Muscle of back (tissue), 11 donors: Measurements from ENCODE around the gene LRCH1. TPM values are rescaled to one million over a fixed set of nuclear protein-coding genes. Genes with fewer than 3 reads are reported as not detected.

Experiments
- DNase-seq, 3 donors: peaks; one replicate each; pipeline versions ENCODE4 v3.0.0 to v3.0.0-alpha.2; 2013
- polyA plus RNA-seq, 10 donors: library from polyadenylated mRNA; unstranded; fragments of 120-200 nt; gene quantifications; one replicate each; pipeline ENCODE4 v1.2.1, GENCODE V29; 2013; ENCODE audit not compliant: insufficient read length in 10 of 10

LRCH1 gene
- polyA plus RNA-seq, 10 donors: 17.4 to 26.1 (median 21.4) TPM

DNA sequence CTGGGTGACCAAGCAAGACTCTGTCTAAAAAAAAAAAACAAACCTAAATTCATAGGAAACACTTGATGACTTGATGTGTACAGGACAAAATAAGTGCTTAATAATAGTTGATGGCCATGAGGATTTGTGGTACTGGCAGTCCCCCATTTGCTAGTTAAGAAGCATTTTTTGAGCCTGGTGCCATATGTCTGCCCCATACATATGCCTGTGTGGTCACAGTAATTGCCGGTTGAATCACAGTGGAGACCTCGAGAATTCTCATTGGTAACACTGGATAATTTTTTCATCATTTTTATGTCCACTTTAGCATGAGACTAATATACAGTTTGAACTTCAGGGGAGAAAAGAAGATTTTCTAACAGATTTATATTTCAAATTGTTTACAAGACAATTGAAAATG is 79.2 kb downstream of the LRCH1 start:
- no peak for DNase-seq

DNA sequence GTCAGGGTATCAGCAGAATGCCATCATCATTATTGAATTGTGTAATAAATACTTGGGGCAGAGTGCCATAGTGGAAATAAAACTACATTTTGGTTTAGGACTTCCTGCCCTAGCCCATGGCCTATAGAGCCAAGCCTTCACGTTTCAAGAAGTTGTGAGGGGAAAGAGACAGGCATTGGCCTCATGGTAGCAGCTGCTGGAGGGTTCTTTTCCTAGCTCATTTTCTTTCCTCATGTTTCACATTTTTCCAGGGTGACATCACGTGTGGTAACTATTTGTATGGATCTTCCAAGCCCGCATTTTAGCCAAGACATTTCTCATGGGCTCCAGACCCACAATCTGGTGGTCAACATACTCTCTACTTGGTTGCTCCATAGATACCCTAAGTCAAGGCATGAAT is 80.4 kb downstream of the LRCH1 start:
- DNase-seq: peak in 2 of 3 donors; percentile 56 to 78

DNA sequence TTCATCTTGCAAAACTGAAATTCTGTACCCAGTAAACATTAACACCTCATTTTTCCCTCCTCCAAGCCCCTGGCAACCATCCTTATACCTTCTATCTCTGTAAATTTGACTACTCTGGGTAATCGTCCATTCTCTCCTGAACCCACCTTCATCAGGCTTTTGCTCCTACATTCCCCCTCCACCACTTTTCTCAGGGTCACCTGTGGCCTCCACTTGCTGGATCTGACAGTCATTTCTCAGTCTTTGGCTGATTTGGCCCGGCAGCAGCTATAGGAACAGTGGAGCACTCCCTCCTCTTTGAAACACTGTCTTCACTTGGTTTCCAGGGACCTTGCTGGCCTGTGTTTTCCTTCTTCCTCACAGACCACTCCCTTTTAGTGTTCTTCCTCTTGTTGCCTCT is 83.5 kb downstream of the LRCH1 start:
- no peak for DNase-seq

DNA sequence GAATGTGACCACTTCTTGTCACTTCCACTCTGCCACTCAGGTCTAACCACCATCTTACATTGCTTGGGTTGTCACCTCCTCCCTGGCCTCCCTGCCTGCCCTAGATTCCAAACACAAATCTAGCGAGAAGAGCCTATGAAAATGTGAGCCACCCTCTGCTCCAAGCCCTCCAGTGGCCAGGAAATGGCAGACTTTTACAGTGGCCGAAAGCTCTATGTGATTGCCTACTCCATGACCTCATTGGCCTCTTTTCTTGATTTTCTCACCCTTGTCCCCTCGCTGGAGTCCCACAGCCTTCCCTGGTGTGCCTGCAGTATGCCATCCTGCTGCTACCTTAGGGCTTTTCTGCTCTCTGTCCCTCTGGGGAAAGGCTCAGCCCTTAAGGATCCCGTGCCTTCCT is 84.2 kb downstream of the LRCH1 start:
- no peak for DNase-seq

DNA sequence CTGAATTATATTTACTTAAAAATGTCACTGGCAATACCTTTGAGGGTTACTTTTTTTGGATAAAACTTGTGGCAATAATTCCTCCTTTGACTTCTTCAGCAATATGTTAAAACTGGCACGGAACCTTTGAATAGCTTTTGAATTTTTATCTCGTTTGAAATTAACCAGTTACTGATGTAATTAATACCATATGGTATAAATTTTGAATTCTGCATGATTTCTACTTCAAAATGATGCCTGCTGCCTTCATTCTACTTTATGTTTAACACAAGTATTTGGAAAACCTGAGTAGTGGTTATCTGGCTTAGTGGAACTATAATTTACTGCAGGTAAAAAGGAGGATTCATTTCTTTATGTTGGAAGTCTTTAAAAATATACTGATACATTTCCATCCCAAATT is 85.3 kb downstream of the LRCH1 start:
- DNase-seq: no peak

DNA sequence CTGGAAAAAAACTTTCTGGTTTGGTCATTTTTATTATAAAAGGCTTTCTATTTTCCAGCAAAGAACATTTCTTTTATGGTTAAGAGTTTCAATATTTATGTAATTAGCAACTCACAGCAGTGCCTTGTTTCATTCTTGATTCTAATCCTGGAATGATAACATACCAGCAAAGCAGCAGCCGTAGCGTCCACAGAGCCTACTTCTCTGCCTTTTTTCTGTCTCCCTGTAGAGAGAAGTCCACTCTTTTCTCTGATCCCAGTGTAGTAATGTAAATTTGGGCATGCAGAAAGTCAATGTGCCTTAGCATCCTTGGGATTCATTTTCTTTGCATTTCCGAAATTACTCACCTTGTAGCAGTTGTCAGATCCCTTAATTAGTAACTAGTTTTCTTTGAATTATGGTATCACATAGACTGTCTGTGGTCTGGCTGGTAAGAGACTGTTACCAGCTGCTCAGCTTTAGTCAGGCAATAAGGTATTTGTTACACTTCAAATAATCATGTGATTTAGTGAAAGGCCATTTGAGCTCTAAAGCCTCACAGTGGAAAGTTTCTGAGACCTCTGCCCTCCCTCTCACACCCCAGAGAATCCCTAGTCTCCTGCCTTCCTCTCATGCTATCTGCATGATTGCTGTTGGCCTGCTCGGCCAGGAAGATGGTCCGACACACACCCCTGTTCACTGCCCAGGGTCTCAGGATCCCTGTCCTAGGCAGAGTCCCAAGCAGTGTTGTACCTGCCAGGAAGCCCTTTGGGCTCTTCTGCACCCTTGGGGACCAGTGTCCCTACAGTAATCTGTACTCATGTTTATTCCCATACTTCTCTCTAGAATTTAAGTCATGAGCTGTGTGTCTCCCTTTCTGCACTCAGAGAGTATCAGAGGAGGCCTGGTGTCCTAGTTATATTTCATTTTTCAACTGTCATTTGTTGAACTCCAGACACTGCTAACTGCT is 86.3 kb downstream of the LRCH1 start:
- DNase-seq: no peak

DNA sequence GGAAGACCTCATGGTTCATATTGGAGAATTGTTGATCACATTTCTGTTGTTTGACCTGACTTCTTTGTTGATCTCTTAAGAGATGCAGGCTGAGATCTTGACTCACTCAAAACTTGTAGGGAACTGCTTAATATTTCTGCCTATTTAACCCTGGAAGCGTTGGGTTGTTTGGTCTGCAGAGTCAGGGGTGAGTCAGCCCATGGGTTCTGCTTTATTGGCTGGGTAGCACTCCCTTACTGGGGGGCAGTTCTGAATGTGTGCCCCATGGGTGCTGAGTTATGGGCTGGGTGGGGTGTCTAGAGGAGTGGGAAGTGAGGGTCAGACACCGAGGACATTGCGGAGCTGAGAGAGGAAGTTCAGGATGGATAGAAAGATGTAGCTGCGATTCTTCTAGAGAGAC is 87.9 kb downstream of the LRCH1 start:
- DNase-seq: no peak

DNA sequence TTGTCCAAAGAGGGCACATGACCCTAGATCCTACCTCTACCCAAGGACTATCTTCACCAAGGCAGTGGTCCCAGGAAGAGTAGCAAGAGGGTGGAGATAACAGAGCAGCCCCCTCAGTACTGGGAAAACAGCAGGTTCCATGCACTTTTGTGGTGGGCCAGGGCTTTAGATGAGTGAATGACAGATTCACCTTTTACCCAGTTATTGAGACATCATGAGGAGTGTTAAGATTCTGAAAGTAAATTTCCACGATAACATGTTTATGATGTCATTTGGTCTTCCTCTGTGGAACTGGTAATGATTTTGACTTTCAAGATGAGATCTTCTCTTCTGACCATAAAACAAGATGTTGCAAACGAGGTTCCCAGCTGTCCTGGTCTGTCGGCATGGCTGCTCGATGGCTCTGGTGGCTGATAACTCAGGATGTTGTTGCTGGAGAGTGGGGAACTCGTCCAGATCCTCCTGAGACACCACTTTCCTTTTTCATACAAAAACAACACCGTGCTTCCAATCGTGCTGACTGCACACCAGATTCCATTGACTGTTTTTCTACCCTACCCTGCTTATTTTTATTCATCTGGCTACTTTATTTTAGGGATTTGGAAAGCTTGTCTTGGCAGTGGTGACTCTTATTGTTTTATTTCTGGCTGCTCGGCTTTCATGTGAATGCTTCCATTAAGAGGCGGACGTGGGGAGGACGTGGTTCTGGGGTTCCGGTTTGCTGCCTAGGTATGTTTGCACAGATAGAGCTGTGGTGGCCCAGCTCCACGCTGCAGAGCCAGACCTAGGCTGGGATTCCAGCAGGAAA is 88.5 kb downstream of the LRCH1 start:
- peak in 1 of 3 donors; percentile 50 for DNase-seq

DNA sequence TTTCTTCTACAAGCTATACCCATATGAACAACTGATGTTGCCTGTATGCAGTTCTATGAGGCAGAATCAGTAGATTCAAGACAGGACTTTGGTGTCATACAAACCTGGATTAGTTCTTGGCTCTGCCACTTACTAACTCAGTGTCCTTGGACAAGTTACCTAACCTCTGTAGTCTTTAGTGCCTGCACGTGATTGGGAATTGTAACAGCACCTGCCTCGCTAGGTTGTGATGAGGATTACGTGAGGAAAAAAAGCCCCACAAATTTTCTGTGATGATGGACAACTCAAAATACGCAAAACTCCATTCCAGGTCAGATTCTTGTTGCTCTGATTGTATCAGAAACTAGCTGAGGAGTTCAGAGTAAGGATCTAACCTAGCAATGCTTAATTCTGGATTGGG is 89.3 kb downstream of the LRCH1 start:
- no peak for DNase-seq

DNA sequence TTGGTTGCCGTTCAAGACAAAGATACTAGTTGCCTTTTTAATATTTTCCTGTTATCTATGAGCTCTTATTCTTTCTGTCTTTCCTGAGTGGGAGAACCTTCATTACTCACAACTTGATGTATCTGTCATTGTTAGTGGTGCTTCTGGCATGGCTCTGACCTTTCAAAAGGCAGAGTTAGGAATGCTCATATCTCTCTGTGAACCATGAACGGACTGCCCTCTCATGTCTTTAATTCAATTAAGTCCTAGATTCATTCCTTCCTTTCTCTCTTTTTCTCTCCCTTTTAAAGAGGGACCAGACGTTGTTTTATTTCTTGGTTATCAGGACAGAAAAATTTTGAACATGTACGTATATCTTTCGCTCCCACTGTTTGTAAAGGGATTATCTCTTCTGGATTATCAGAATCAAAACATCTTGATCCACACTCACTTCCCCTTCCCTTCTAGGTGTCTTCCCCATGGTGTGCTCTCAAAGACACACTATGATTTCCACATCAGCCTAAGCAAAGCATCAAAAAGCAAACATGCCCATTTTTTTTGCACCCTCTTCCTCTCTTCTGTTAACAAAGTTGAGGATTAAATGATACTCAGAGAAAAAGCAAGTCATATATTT is 90.3 kb downstream of the LRCH1 start:
- no peak for DNase-seq

DNA sequence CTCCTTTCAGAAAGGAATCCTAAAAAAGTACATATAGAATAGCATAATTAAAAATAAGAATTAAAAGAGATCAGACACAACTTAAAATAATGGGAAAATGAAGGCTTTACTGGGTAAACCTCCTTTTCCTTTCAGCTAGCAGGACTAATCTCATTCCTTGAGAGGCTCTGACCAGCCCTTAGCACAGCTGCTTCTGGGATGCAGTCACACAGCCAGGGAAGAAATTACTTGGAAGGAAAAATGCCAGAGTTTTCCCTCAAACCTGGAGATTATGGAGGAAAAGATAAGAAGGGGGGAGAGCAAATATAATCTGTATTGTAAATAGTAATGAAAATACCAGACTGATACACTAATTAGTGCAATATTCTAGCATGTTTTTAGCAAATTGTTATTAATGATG is 91.8 kb downstream of the LRCH1 start:
- DNase-seq: no peak

DNA sequence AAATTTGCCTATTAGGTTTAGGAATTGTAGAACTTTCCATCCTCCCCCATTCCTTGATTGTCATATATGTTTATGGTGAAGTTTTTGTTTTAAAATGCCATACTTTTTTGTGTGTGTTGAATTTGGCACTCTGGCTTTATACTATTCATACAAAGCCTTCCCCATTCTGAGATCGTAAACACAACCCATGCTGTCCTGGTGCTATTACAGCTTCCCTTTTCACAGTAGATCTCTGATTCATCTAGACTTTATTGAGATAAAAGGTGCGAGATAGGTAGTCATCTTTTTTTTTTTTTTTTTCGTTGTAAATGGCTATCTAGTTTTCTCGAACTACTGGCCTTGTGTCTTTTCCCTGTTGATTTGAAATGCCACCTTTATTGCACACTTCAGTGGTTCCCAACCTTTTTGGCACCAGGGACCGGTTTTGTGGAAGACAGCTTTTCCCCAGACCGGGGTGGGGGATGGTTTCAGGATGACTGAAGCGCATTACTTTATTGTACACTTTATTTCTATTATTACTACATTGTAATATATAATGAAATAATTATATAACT is 94.6 kb downstream of the LRCH1 start:
- no peak for DNase-seq

DNA sequence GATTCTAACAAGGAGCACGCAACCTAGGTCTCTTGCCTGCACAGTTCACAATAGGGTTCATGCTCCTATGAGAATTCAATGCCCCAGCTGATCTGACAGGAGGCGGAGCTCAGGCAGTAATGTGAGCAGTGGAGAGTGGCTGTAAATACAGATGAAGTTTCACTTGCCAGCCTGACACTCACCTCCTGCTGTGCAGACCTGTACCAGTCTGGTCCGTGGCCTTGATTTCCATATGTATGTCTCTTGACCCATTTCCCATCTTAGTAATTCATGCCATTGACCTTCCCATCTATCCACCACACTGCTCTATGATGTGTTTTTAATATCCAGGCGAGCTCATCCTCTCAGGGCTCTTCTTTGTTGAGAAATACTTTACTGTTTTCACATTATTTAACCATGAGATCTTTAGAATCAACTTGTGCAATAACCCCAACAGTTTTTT is 95.2 kb downstream of the LRCH1 start:
- no peak for DNase-seq

DNA sequence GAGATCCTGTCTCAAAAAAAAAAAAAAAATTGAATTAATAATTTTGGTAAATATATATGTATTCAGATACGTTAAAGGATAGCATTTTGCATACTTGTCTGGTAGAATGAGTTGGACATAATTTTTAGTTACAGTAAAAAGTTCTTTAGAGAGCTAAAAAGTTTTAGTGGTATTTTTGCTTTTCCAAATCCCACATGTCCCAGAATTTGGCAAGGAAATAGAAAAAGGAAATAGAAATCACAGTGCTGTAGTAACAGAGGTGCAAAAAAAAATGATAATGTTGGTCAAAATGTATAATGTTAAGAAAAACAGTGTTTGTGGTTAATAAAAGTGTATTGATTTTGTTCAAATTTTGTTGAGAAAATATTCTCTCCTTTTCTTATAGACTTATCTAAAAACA is 96.8 kb downstream of the LRCH1 start:
- DNase-seq: peak in 1 of 3 donors; percentile 57

DNA sequence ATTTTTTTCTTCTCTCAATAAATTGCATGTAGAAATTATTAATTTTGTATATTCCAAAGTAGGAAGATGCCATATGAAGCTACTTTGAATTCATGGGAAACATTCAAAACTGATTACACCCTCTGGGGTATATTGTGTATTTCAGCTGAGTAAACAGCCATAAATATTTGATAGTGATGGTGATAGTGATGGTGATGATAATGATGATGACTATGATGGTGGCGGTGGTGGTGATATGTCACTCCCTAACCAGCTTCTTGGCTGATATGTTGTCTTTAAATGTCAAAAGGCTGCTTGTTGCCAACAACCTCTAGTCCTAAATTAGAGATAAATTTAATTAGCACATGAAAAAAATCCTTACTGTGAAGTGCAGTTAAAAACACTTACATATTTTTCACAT is 102.0 kb downstream of the LRCH1 start:
- no peak for DNase-seq

DNA sequence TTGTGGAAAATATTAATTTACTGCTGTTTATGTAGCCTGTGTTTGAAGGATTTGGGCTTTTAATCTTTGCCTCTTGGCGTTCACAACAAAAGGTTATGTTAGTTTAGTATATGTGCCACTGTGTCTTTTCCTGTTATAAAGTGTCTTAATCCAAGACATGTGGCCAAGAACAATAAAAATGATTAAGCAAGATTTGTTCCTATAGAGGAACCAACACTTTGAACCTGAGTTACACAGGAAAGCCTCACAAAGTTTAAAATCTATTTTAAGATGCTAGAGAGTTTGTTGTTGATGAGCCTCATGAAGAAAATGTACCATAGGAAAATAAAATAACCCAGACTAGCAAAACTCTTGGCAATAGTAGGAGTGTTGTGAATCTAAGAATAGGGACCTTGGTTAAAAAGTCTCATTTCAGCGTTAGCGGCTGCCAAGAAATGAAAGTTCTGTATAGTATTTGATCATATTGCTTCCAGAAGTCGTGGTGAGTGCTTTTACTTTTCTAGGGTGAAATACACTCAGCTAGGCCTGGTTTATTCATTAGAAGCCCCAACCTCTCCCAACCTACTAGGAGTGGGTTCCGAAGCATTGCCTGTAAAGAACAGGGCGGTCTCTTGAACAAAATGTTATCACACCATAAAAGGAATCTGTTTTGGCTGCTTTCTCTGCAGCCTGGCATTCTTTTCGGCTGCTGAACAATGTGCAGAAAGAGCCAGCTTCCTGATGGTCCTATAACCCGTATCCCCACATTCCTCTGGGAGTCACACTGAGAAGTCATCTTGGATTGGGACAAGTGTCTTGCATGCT is 102.6 kb downstream of the LRCH1 start:
- DNase-seq: peak; percentile 54 to 83 (median 65)

DNA sequence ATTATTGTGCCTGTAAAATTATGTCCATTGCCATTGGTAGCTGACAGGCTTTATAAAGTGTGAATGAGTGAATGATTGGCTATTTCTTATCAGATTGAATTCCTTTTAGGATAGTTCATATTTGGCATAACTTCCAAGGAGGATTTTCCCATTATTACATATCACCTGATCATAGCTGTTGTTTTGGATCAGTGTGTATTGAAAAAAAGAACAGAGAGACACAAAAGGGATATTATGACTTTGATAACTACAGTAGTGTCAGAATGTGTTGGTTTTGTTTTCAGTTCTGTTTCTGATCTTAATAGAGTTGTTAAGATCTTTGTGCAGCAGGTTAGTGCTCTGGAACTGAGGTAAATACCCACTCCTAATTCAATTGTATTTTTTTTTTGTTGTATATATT is 103.8 kb downstream of the LRCH1 start:
- DNase-seq: no peak

DNA sequence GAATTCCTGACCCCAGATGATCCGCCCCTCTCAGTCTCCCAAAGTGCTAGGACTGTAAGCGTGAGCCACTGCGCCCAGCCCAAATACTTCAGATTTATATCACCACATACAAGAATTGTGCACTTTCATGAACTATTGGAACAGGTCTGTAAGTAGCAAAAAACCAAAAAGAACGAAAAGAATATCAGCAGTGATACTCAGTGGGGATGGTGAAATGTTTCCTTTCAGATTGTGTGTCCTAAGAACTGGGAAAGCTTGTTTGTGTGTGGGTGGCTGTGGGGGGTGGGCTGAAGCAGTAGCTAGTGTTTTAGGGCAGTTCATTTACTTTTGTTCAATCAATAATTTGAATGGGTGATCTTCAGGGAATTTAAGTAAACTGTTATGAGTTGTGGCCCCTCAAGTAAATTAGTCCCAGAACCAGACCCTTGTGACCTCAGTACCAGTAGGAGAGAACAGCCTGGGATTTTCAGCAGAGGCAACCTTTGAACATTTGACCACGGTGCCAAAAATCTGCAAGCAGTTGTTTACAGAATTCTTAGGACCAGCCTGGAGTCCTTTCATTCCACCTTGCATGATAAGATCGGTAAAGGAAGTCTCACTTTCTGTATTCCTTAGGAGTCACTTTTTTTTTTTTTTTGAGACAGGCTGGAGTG is 106.6 kb downstream of the LRCH1 start:
- no peak for DNase-seq

DNA sequence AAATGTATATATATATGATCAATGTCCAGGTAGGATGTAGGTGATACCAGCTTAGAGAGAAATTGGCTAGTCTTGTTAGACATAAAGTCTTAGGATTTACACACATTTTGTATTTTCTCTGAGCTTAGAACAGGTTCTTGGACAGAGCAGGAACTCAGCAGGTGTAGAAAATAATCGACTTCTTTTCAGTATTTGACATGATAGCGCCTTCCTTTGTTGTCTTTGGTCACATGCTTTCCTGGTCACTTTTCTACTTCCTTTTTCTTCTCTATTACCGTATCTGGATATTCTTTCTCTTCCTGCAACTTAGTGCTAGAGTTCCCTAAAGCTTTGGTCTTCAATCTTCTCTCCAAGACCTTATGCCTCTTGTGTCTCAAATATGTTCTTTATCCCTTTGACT is 107.4 kb downstream of the LRCH1 start:
- no peak for DNase-seq

DNA sequence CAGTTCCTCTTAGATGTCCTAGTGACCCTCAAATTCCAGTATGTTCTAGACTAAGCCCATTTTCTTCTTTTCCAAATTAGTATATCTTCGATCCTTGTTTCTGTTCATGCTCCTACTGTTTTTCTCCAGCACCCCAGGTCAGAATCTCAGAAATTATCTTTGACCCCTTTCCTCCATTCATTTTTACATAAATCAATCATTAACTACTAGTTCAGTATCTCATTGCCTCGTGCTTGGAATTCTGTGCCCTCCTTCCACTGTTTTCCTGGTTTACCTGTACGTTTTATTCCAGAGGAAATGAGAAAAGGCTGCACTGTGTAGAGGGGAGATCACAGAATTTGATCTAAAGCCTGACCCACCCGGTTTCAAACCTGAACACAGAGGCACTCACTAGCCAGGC is 107.9 kb downstream of the LRCH1 start:
- no peak for DNase-seq

DNA sequence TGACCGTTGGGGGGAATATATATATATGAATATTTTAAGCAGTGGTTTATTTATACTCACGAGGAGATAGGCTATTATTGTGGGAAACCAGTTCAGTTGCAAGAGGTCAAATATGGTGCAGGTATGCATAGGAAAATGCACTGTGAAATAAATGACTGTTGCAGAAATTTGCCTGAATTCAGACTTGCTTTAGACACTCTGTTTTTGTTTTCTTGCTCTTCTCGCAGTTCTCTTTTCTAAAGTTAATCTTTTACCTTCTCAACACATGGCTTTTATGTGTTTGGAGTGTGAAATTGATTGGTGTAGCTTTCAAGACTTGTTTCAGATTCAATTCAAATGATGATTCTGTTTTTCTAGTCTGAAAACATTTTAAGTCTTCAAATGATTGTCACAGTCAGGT is 109.7 kb downstream of the LRCH1 start:
- DNase-seq: no peak
